IPS-18c (cell line): ENCODE measurements around the gene TIAM2.
A peak's percentile ranks its signal among the peaks of the same experiment; 100 is the strongest.
"Not testable (repeated sequence)": the region's sequence is repeated elsewhere in the genome, so short reads cannot be mapped to it uniquely, and the experiment has no call there.

ENCODE experiments used
- H3K4me3 ChIP-seq: 2 replicates; pipeline ENCODE4 v1.7.0; 2013; ENCODE audit warnings: low read depth, mild to moderate bottlenecking, low read length, moderate library complexity; ENCODE audit not compliant: insufficient read depth
- H3K9me3 ChIP-seq: one replicate; pipeline ENCODE4 v1.6.1; 2013; ENCODE audit warnings: mild to moderate bottlenecking, low read length, moderate library complexity; ENCODE audit not compliant: control insufficient read depth, insufficient read depth

The TIAM2 gene

GRCh38 chr6:154995254-154996015, at the start of gene TIAM2:
Gene TIAM2 (plus strand): TSS chr6:154995315. CDS start chr6:155129224, 133,909 bp downstream.
- Histone ChIP-seq H3K4me3 (peak within 1 kb of the TSS; percentile 90), H3K9me3 (no peaks in the 10 kb centered on the region)

GRCh38 chr6:154950979-154951344, 44.2 kb upstream of the TIAM2 start:
- Histone ChIP-seq H3K4me3 (no peak overlapping the region), H3K9me3 (no peaks in the 10 kb centered on the region)

GRCh38 chr6:154951345-154952200, 43.5 kb upstream of the TIAM2 start:
- Histone ChIP-seq H3K9me3 (no peaks in the 10 kb centered on the region), H3K4me3 (no peak overlapping the region)

GRCh38 chr6:154953644-154954043, 41.5 kb upstream of the TIAM2 start:
- Histone ChIP-seq H3K9me3 (no peaks in the 10 kb centered on the region), H3K4me3 (no peak overlapping the region)

- H3K4me3 ChIP-seq = no peak overlapping the region
- no peaks in the 10 kb centered on the region for H3K9me3 ChIP-seq
These were observed 40.8 kb upstream of the TIAM2 start for GRCh38 chr6:154954347-154954746.

- Histone ChIP-seq H3K4me3 (no peak overlapping the region), H3K9me3 (no peaks in the 10 kb centered on the region)
These were observed 38.2 kb upstream of the TIAM2 start for GRCh38 chr6:154956771-154957522.

GRCh38 chr6:154958469-154958868, 36.6 kb upstream of the TIAM2 start:
- no peaks in the 10 kb centered on the region for H3K9me3 ChIP-seq
- H3K4me3 ChIP-seq = no peak overlapping the region

GRCh38 chr6:154960299-154960843, 34.7 kb upstream of the TIAM2 start:
- no peaks in the 10 kb centered on the region for H3K9me3 ChIP-seq
- H3K4me3 ChIP-seq = no peak overlapping the region

GRCh38 chr6:154960854-154961530, 34.1 kb upstream of the TIAM2 start:
- no peaks in the 10 kb centered on the region for H3K9me3 ChIP-seq
- H3K4me3 ChIP-seq = no peak overlapping the region

- no peaks in the 10 kb centered on the region for H3K9me3 ChIP-seq
- no peak overlapping the region for H3K4me3 ChIP-seq
These were observed 32.4 kb upstream of the TIAM2 start for GRCh38 chr6:154962753-154963152.

GRCh38 chr6:154966065-154966770, 28.9 kb upstream of the TIAM2 start:
- not testable (repeated sequence) for H3K9me3 ChIP-seq, H3K4me3 ChIP-seq

- H3K9me3 ChIP-seq = no peaks in the 10 kb centered on the region
- no peak overlapping the region for H3K4me3 ChIP-seq
These were observed 25.3 kb upstream of the TIAM2 start for GRCh38 chr6:154969796-154970195.

- Histone ChIP-seq H3K9me3 (no peaks in the 10 kb centered on the region), H3K4me3 (no peak overlapping the region)
These were observed 20.5 kb upstream of the TIAM2 start for GRCh38 chr6:154974485-154975149.

- no peak overlapping the region for H3K4me3 ChIP-seq
- no peaks in the 10 kb centered on the region for H3K9me3 ChIP-seq
These were observed 17.5 kb upstream of the TIAM2 start for GRCh38 chr6:154977588-154977987.

GRCh38 chr6:154980273-154981078, 14.6 kb upstream of the TIAM2 start:
- Histone ChIP-seq H3K4me3 (no peak overlapping the region), H3K9me3 (no peaks in the 10 kb centered on the region)
